ENCODE results near the gene PAFAH1B1. TPM values are rescaled to one million over a fixed set of nuclear protein-coding genes. Genes with fewer than 3 reads are reported as not detected.
A peak's percentile ranks its signal among the peaks of the same experiment; 100 is the strongest.

PAFAH1B1 gene
- total and polyA plus RNA-seq, 7 donors = 35.4 to 139 (median 97.6) TPM

DNA sequence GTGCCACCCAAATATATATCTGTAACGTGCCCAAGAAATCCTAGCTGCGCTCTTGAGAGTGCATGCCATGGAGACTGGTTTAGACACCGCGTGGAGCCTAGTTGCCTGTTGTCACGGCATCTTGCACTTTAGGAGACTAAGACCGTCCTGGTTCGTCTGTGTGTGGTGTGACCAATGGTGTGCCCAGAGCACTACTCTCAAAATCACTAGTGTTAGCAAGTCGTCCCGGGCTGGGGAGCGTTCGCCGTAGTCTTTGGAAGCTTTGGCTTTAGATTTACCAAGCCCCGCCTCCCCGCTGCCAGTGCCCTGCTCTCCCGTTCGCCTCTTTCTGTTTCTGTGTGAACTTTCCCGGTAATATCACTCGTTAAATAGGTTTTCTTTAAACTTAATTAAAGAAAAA lies 91.1 kb downstream of the PAFAH1B1 start:
- no peak for DNase-seq
- TF ChIP-seq, protein P1, sequence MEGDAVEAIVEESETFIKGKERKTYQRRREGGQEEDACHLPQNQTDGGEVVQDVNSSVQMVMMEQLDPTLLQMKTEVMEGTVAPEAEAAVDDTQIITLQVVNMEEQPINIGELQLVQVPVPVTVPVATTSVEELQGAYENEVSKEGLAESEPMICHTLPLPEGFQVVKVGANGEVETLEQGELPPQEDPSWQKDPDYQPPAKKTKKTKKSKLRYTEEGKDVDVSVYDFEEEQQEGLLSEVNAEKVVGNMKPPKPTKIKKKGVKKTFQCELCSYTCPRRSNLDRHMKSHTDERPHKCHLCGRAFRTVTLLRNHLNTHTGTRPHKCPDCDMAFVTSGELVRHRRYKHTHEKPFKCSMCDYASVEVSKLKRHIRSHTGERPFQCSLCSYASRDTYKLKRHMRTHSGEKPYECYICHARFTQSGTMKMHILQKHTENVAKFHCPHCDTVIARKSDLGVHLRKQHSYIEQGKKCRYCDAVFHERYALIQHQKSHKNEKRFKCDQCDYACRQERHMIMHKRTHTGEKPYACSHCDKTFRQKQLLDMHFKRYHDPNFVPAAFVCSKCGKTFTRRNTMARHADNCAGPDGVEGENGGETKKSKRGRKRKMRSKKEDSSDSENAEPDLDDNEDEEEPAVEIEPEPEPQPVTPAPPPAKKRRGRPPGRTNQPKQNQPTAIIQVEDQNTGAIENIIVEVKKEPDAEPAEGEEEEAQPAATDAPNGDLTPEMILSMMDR (IDR thresholded peaks at IDR 0.05) = no peak
- no peak for TF ChIP-seq EP300 (IDR thresholded peaks at IDR 0.05)
- TF ChIP-seq POLR2A (IDR thresholded peaks at IDR 0.05) = no peak
- TF ChIP-seq POLR2AphosphoS5 (IDR thresholded peaks at IDR 0.05) = no peak
- H3K4me3 ChIP-seq = no peak overlapping the region
- no peaks in the 10 kb centered on the region for H3K9me3 ChIP-seq
- H3K4me1 ChIP-seq = peaks cover 0 to 48% (median 39%) of the 10 kb centered on the region in 4 donors
- H3K36me3 ChIP-seq = peaks cover 13 to 51% (median 25%) of the 10 kb centered on the region in 4 donors
- H3K27me3 ChIP-seq = no peaks in the 10 kb centered on the region
- WGBS, 2 donors = 93 to 94% methylated on average over 18 of the region's 18 CpGs
- intact Hi-C loops (cut with DNase I) = loop anchor here (10.0 kb wide), 1 partner anchor 200 kb away; no protein-coding TSS in a partner anchor
- H3K27ac ChIP-seq = no peak overlapping the region

DNA sequence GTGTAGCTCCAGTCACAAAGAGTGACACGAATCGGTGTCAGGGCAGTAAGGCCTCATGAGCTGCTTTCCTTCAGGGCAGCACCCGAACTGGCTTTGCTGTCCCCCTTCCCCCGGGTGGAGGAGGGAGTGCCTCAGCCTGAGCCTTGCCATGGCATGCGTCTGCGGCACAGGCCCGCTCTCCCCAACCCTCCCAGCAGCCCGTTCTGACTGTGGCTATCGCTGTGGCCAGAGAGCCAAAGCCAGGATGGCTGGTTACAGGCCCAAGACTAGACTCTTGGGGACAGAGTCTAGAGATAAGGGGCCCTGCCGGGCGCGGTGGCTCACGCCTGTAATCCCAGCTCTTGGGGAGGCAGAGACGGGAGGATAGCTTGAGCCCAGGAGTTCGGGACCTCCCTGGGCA lies 92.2 kb downstream of the PAFAH1B1 start:
- DNase-seq = peak; percentile 63
- Histone ChIP-seq H3K9me3 (no peaks in the 10 kb centered on the region), H3K36me3 (peaks cover 12 to 51% (median 20%) of the 10 kb centered on the region in 4 donors), H3K27me3 (no peaks in the 10 kb centered on the region), H3K4me3 (no peak overlapping the region), H3K27ac (peak overlapping the region; percentile 36 to 72 (median 66)), H3K4me1 (peaks cover 0 to 52% (median 40%) of the 10 kb centered on the region in 4 donors)
- 79 to 91% methylated on average over 15 of the region's 15 CpGs for WGBS, 2 donors
- TF ChIP-seq, protein P1 (IDR thresholded peaks at IDR 0.05) = no peak
- TF ChIP-seq POLR2AphosphoS5 (IDR thresholded peaks at IDR 0.05) (no peak), POLR2A (IDR thresholded peaks at IDR 0.05) (no peak), EP300 (IDR thresholded peaks at IDR 0.05) (no peak)
- intact Hi-C loops (cut with DNase I) = loop anchor here (10.0 kb wide), 1 partner anchor 201 kb away; no protein-coding TSS in a partner anchor

DNA sequence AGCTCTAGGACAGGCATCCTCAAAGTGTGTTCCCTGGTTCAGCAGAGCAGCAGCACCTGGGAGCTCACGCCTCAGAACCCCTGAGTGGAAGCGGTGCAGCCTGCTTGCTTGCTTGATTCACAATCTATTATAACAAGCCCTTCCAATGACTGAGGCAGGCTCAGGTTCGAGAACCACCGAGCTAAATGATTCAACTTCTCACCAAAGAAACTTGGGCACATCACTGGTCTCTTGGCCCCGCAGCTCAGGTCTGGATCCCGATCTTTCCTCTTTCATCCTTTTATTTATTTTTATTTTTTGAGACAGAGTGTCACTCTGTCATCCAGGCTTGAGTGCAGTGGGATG lies 93.6 kb downstream of the PAFAH1B1 start:
- intact Hi-C loops (cut with DNase I) = loop anchor here (10.0 kb wide), 1 partner anchor 202 kb away; no protein-coding TSS in a partner anchor
- Histone ChIP-seq H3K27ac (peak overlapping the region; percentile 36 to 72 (median 66)), H3K4me1 (peaks cover 0 to 52% (median 40%) of the 10 kb centered on the region in 4 donors), H3K36me3 (peaks cover 7 to 51% (median 17%) of the 10 kb centered on the region in 4 donors), H3K9me3 (no peaks in the 10 kb centered on the region), H3K27me3 (no peaks in the 10 kb centered on the region), H3K4me3 (no peak overlapping the region)
- no peak for DNase-seq
- 86 to 90% methylated on average over 6 of the region's 6 CpGs for WGBS, 2 donors
- TF ChIP-seq EP300 (IDR thresholded peaks at IDR 0.05) (no peak), POLR2A (IDR thresholded peaks at IDR 0.05) (no peak), POLR2AphosphoS5 (IDR thresholded peaks at IDR 0.05) (no peak)
- TF ChIP-seq, protein P1 (IDR thresholded peaks at IDR 0.05) = no peak

DNA sequence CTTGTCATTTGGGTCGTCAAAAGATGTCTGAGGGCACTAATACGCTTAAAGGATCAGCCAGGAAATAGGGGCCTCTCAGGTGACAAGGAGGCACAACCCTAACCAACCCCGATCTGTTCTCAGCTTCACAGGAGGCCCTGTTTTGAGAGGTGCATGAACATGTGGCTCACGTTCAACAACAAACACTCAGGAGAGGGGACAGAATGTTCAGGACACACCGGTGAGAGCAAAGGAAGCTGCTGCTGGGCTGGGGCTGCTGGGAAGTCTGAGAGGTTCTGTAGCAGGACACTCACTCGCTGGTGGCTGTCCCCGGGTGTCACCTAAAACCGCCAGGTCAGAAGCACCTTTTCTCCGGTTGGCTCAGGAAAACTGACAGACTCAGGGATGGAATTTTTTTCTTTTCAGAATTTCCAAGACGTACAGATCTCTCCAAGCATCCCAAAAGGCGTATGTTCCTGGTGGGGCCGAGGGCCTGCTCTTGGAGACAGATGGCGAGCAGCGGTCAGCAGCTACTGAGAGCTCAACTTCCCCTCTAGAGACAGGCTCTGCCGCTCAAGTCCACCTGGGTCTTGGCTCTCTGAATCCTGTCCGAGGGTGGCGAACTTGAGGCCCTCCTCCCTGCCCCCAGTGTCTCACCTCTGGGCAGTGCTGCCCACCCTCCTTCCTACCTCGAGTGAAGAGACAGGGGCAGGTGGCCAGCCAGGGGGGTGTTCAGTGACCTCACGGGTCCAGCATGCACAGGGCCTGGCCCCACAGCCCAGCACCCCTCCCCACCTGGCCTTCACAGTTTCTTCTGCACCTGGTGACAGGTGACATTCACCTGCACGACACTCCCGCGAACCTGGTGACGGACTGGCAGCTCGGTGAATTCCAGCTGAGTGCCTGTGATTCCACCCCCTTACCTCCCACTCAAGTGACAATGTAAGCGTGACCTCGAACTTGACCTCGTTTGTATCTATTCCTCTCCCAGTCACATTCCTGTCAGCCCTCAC lies 95.2 kb downstream of the PAFAH1B1 start:
- WGBS, 2 donors = 63 to 76% methylated on average over 27 of the region's 27 CpGs
- peaks cover 19 to 53% (median 26%) of the 10 kb centered on the region in 4 donors for H3K36me3 ChIP-seq
- H3K27ac ChIP-seq = peak overlapping the region; percentile 36 to 72 (median 66)
- DNase-seq = peak; percentile 72
- peaks cover 0 to 51% (median 40%) of the 10 kb centered on the region in 4 donors for H3K4me1 ChIP-seq
- intact Hi-C loops (cut with DNase I) = loop anchor here (10.0 kb wide), 1 partner anchor 204 kb away; no protein-coding TSS in a partner anchor
- H3K27me3 ChIP-seq = no peaks in the 10 kb centered on the region
- TF ChIP-seq, protein P1 (IDR thresholded peaks at IDR 0.05) = no peak
- TF ChIP-seq POLR2AphosphoS5 (IDR thresholded peaks at IDR 0.05) = peak in 3 of 4 donors; percentile 24 to 58 (median 52)
- no peaks in the 10 kb centered on the region for H3K9me3 ChIP-seq
- H3K4me3 ChIP-seq = no peak overlapping the region
